Measurements from ENCODE around the gene ATP8B3.

The ATP8B3 gene

GRCh38 chr19:1811942-1812425 lies at the start of gene ATP8B3:
TSS of gene ATP8B3 (minus strand) at chr19:1812276. CDS start at chr19:1811736, 540 bp downstream.
- Histone ChIP-seq H3K27me3 (ENCODE audit: insufficient read depth, low read length) (no peaks in the 10 kb centered on the region), H3K4me3 (ENCODE audit: low read length) (peak within 1 kb of the TSS; percentile 55), H3K4me1 (ENCODE audit: insufficient read depth, low read length) (peaks cover 11% of the 10 kb centered on the region), H3K9me3 (ENCODE audit: low read length) (no peaks in the 10 kb centered on the region), H3K36me3 (ENCODE audit: insufficient read depth, low read length) (peaks cover 12% of the 10 kb centered on the region), H2AFZ (ENCODE audit: low read depth, low read length) (peak within 1 kb of the TSS; percentile 7)

- Histone ChIP-seq H3K9me3 (ENCODE audit: low read length) (no peaks in the 10 kb centered on the region), H3K27me3 (ENCODE audit: insufficient read depth, low read length) (no peaks in the 10 kb centered on the region), H3K4me1 (ENCODE audit: insufficient read depth, low read length) (peaks cover 51% of the 10 kb centered on the region), H3K36me3 (ENCODE audit: insufficient read depth, low read length) (no peaks in the 10 kb centered on the region), H2AFZ (ENCODE audit: low read depth, low read length) (no peak overlapping the region), H3K4me3 (ENCODE audit: low read length) (peak overlapping the region; percentile 83)
These were observed 49.5 kb upstream of the ATP8B3 start for GRCh38 chr19:1861599-1862031.

- no peaks in the 10 kb centered on the region for H3K27me3 ChIP-seq (ENCODE audit: insufficient read depth, low read length)
- H3K9me3 ChIP-seq (ENCODE audit: low read length): no peaks in the 10 kb centered on the region
- no peaks in the 10 kb centered on the region for H3K36me3 ChIP-seq (ENCODE audit: insufficient read depth, low read length)
- peaks cover 57% of the 10 kb centered on the region for H3K4me1 ChIP-seq (ENCODE audit: insufficient read depth, low read length)
- H2AFZ ChIP-seq (ENCODE audit: low read depth, low read length): no peak overlapping the region
- H3K4me3 ChIP-seq (ENCODE audit: low read length): peak overlapping the region; percentile 83
These were observed 48.9 kb upstream of the ATP8B3 start for GRCh38 chr19:1860821-1861598.

- no peak overlapping the region for H2AFZ ChIP-seq (ENCODE audit: low read depth, low read length)
- no peaks in the 10 kb centered on the region for H3K36me3 ChIP-seq (ENCODE audit: insufficient read depth, low read length)
- no peaks in the 10 kb centered on the region for H3K9me3 ChIP-seq (ENCODE audit: low read length)
- H3K4me3 ChIP-seq (ENCODE audit: low read length): no peak overlapping the region
- H3K27me3 ChIP-seq (ENCODE audit: insufficient read depth, low read length): no peaks in the 10 kb centered on the region
- H3K4me1 ChIP-seq (ENCODE audit: insufficient read depth, low read length): peaks cover 63% of the 10 kb centered on the region
These were observed 48.1 kb upstream of the ATP8B3 start for GRCh38 chr19:1860042-1860775.

GRCh38 chr19:1859331-1859781 lies 47.3 kb upstream of the ATP8B3 start:
- Histone ChIP-seq H3K27me3 (ENCODE audit: insufficient read depth, low read length) (no peaks in the 10 kb centered on the region), H3K4me3 (ENCODE audit: low read length) (no peak overlapping the region), H3K4me1 (ENCODE audit: insufficient read depth, low read length) (peaks cover 67% of the 10 kb centered on the region), H3K36me3 (ENCODE audit: insufficient read depth, low read length) (no peaks in the 10 kb centered on the region), H2AFZ (ENCODE audit: low read depth, low read length) (no peak overlapping the region), H3K9me3 (ENCODE audit: low read length) (no peaks in the 10 kb centered on the region)

- Histone ChIP-seq H3K36me3 (ENCODE audit: insufficient read depth, low read length) (no peaks in the 10 kb centered on the region), H2AFZ (ENCODE audit: low read depth, low read length) (no peak overlapping the region), H3K4me3 (ENCODE audit: low read length) (no peak overlapping the region), H3K4me1 (ENCODE audit: insufficient read depth, low read length) (peaks cover 67% of the 10 kb centered on the region), H3K27me3 (ENCODE audit: insufficient read depth, low read length) (no peaks in the 10 kb centered on the region), H3K9me3 (ENCODE audit: low read length) (no peaks in the 10 kb centered on the region)
These were observed 46.5 kb upstream of the ATP8B3 start for GRCh38 chr19:1858412-1859081.

- Histone ChIP-seq H3K4me1 (ENCODE audit: insufficient read depth, low read length) (peaks cover 67% of the 10 kb centered on the region), H2AFZ (ENCODE audit: low read depth, low read length) (no peak overlapping the region), H3K27me3 (ENCODE audit: insufficient read depth, low read length) (no peaks in the 10 kb centered on the region), H3K4me3 (ENCODE audit: low read length) (no peak overlapping the region), H3K36me3 (ENCODE audit: insufficient read depth, low read length) (no peaks in the 10 kb centered on the region), H3K9me3 (ENCODE audit: low read length) (no peaks in the 10 kb centered on the region)
These were observed 45.7 kb upstream of the ATP8B3 start for GRCh38 chr19:1857648-1858326.

- Histone ChIP-seq H3K4me3 (ENCODE audit: low read length) (no peak overlapping the region), H3K4me1 (ENCODE audit: insufficient read depth, low read length) (peaks cover 62% of the 10 kb centered on the region), H3K27me3 (ENCODE audit: insufficient read depth, low read length) (no peaks in the 10 kb centered on the region)
These were observed 44.9 kb upstream of the ATP8B3 start for GRCh38 chr19:1856698-1857603.

GRCh38 chr19:1856345-1856697 lies 44.2 kb upstream of the ATP8B3 start:
- Histone ChIP-seq H3K4me1 (ENCODE audit: insufficient read depth, low read length) (peaks cover 55% of the 10 kb centered on the region), H2AFZ (ENCODE audit: low read depth, low read length) (no peak overlapping the region), H3K9me3 (ENCODE audit: low read length) (no peaks in the 10 kb centered on the region), H3K4me3 (ENCODE audit: low read length) (no peak overlapping the region), H3K36me3 (ENCODE audit: insufficient read depth, low read length) (no peaks in the 10 kb centered on the region), H3K27me3 (ENCODE audit: insufficient read depth, low read length) (no peaks in the 10 kb centered on the region)

More at GRCh38 chr19:1856698-1857603, 44.9 kb upstream of the ATP8B3 start:
- no peaks in the 10 kb centered on the region for H3K36me3 ChIP-seq (ENCODE audit: insufficient read depth, low read length)
- H2AFZ ChIP-seq (ENCODE audit: low read depth, low read length): no peak overlapping the region
- H3K9me3 ChIP-seq (ENCODE audit: low read length): no peaks in the 10 kb centered on the region

GRCh38 chr19:1855828-1856255 lies 43.8 kb upstream of the ATP8B3 start:
- no peak overlapping the region for H2AFZ ChIP-seq (ENCODE audit: low read depth, low read length)
- H3K9me3 ChIP-seq (ENCODE audit: low read length): no peaks in the 10 kb centered on the region
- no peak overlapping the region for H3K4me3 ChIP-seq (ENCODE audit: low read length)
- H3K27me3 ChIP-seq (ENCODE audit: insufficient read depth, low read length): no peaks in the 10 kb centered on the region
- H3K36me3 ChIP-seq (ENCODE audit: insufficient read depth, low read length): no peaks in the 10 kb centered on the region
- H3K4me1 ChIP-seq (ENCODE audit: insufficient read depth, low read length): peaks cover 51% of the 10 kb centered on the region

- no peak overlapping the region for H2AFZ ChIP-seq (ENCODE audit: low read depth, low read length)
- no peaks in the 10 kb centered on the region for H3K36me3 ChIP-seq (ENCODE audit: insufficient read depth, low read length)
- peaks cover 45% of the 10 kb centered on the region for H3K4me1 ChIP-seq (ENCODE audit: insufficient read depth, low read length)
- H3K27me3 ChIP-seq (ENCODE audit: insufficient read depth, low read length): no peaks in the 10 kb centered on the region
- no peaks in the 10 kb centered on the region for H3K9me3 ChIP-seq (ENCODE audit: low read length)
- no peak overlapping the region for H3K4me3 ChIP-seq (ENCODE audit: low read length)
These were observed 43.2 kb upstream of the ATP8B3 start for GRCh38 chr19:1855040-1855827.
